T-helper 1 cell (primary cell): ENCODE results near the gene AKR1C1.
"Not testable (repeated sequence)": the region's sequence is repeated elsewhere in the genome, so short reads cannot be mapped to it uniquely, and the experiment has no call there.

Source experiments
- DNase-seq, 5 donors: peaks; one replicate each; pipeline ENCODE4 v3.0.0-alpha.2; 2012 to 2020

The AKR1C1 gene

DNA sequence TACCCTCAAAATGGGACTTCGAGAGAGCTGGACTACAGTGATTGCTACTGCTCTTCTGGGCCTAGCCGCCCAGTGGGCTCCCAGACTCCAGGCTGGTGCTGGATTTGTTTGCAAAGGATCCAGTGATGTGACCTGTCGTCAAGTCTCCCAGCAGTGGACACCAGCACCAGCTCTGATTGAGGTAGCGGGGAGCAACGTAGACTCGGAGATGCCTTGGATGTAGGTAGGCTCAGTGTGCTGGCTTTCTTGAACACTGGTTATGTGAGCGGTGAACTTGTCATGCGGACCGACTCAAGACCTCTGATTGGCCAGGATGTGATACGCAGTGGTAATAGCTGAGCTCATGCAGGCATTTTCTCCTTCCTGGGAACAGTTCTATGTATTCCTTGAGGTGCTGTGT is 21.0 kb downstream of the AKR1C1 start:
- DNase-seq: no peak

GRCh38 chr10:4984971-4985594 is 21.9 kb downstream of the AKR1C1 start:
- DNase-seq: no peak

DNA sequence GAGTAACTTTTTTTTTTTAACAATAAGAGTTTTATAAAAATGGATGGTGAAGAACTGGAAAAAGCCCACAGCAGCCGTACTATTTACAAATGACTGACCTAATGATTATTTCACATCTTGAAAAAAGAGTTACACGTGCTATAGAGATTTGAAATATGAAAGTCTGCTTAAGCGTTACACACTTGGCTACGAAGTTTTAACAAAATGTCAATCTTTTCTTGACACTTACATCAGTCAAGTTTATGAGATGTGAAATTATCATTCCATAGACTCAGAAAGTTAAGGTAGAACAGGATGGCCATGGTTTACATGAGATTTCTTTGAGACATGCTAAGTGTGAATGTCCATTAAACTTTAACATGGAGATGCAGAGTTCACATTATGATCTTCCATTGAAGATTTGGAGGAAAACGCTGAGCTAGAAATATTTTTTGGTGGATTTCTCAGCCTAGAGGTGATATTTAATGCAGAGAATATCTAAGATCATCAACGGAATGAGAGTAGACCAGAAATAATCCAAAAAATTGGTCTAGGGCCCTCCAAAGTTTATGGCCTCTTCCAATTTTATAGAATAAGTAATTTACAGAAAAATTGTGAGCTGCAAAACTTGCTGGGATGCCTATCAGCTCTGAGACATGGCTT is 24.9 kb downstream of the AKR1C1 start:
- DNase-seq: not testable (repeated sequence)

DNA sequence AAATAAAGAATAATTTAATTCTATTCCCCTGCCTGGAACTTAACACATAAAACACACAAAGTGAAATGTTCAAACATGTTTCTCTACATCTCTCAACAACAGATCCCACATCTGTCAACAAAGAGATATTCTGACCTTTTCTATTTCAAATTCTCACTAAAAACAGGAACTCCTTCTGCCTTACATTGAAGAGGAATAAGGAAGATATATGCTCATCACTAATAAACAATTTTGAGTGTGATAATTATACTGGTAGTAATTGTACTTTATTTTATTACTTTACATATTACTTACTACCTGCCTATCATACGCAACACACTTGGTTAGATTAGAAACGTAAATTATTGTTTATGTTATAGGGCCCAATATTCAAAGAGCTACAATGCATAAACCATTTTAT is 27.0 kb downstream of the AKR1C1 start:
- no peak for DNase-seq

DNA sequence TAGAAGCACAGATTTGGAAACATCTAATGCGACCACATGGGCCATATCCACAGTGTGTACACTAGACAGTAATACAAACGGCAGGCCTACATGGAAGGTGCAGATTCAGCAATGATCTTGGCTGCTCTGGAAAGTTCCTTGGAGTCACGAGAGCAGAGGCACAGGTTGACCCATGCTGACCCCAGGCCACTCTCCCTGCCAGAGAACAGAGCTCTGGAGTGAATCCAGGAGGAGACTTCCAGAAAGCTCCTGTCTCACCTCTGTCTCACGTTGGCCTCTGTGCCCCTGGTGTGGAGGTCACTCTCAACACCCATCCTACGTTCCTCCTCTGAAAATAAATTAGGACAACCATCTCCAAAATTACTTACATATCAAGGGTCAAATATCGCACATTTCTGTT is 28.2 kb downstream of the AKR1C1 start:
- DNase-seq: not testable (repeated sequence)

DNA sequence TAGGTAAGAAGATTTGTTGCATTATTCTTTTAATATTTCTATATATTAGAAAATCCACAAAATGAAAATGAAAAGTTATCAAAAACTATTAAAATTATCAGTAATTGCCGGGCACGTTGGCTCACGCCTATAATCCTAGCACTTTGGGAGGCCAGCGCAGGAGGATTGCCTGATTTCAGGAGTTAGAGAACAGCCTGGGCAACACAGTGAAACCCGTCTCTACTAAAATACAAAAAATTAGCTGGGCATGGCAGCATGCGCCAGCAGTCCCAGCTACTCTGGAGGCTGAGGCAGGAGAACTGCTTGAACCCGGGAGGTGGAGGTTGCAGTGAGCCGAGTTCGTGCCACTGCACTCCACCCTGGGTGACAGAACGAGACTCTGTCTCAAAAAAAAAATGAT is 29.3 kb downstream of the AKR1C1 start:
- DNase-seq: not testable (repeated sequence)

DNA sequence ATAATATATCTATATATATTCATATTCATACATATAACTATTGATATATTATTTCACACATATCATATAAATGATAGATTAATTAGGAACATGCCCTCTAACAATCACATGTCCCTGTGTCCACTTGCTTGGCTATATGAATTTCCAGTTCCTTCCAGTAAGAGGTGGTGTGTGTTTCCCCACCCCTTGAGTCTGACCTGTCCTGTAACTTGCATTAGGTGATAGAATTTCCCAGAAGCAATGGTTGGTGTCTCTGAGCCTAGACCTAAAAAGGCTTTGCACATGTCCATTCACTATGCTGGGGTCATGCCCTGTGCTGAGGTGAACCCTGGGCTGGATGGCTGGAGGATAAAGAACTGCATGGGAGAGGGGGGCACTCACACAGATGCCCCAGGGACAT is 31.0 kb downstream of the AKR1C1 start:
- DNase-seq: not testable (repeated sequence)

DNA sequence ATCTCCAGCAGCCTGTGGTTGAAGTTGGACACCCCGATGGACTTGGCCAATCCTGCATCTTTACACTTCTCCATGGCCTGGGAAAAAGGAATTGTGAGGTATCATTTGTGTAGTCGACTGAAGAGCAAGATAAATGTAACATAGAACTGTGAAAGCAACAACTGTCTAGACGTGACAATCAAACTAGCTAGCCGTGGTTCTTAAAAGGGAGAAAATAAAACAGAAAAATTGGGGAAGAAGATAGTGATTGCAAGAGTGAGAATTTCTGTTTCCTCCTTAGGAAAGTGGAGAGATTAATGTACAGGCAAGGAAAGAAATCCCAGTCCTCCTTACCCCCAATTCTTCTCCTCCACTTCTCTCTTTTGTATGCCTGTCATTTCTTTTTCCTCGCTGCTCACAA is 35.5 kb downstream of the AKR1C1 start:
- DNase-seq: no peak

- no peak for DNase-seq
These were observed 39.0 kb downstream of the AKR1C1 start for GRCh38 chr10:5002013-5002727.

GRCh38 chr10:5003127-5004029 is 40.2 kb downstream of the AKR1C1 start, which contains the start of gene AKR1C2:
AKR1C2 (minus strand) TSS chr10:5003857; CDS start chr10:5003835, 22 bp downstream.
- DNase-seq: not testable (repeated sequence)

DNA sequence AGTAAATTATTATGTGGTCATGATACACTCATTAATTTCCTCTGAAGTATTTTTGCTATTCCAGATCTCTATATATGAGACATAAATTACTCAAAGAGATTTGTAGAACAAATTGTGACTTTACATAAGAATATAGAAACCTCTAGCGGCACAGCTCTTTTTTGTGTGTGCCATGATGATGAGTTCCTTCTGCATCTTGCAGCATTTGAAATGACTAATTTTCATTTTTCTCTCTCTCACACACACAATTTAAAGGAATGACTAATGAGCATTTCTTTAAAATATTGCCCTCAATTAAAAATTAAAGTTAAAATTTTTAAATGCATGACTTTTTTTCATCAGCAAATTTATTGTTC is 40.8 kb downstream of the AKR1C1 start:
- DNase-seq: not testable (repeated sequence)

DNA sequence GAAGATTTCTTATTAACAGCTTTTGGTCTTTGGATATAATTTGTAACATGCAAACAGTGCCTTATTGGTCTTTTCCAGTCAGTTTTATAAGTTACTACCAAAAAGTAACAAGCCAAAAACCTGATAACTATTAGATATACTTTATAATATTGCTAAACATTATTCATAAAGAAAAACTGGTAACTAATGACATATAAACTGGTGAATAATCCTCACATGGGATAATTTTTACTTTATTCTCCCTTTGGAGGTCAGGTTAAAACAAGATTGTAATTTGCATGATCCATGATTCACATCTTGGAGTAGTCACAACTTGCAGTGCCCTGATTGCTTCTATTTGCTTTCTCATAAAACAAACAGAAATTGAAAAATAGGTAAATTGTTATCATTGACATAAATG is 41.3 kb downstream of the AKR1C1 start:
- DNase-seq: not testable (repeated sequence)

DNA sequence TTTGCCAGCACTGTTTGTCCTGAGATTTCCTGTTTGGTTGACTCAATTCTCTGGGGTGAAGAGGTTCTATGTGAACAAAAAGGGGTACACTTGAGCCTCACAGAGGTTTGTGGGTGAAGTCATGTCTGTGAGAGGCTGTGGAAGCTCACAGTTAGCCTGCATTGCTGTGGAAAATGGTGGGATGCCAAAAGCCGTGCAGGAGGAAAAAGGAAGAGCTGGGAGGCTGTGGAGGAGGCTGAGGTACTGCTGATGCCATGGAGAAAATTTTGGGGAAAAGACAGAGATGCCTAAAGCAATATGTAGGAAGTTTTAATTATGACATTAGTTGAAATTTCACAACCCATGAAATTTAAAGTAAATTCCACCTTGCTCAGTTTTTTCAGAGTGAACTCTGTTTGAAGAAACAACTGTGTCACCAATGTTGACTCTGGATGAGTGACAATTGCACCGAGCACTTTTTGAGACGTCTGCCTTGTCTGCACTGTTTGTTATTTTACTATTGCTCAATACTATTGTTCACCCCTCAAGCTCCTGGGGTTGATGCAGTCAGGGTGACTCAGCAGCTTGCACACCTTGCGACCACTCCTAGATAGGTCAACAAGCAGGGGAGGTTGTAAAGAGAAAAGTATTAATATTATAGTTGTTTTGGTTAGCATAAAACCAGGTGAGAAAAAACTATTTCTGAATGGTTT is 45.8 kb downstream of the AKR1C1 start:
- DNase-seq: not testable (repeated sequence)

DNA sequence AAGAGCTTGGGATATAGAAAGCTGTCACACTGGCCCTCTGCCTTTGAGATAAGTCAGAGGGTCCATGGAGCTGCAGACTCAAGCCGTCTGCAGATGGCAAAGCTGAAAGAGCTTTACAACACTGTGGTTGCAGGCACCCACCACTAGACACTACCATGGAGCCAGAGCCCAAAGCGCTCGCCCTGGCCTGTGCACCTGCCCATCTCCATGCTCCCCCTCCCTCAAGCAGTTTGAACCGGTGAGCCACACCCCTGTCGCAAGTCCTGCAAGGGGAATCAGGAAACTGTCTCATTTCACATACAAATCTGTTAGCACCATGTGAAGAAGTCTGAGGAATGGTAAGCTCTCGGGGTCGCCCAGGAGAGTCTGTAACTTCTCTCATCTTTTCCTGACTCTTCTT is 46.8 kb downstream of the AKR1C1 start:
- DNase-seq: not testable (repeated sequence)

DNA sequence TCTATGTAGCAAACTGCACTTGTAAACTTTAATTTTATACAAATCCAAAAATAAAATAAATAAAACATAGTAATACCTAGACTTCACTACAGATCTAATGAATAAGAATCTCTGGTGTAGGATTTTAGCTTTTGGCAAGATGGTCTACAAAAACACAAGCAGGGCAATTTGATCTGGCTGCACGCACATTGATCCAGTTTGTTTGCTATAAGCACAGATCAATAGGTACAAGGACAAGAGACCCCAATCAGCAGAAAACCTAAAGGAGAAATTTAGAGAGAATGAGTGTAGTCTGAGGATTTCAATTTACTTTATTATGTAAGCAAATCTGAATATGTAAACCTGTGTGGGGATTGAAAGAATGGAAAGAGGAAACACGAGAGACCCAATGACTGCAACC is 48.2 kb downstream of the AKR1C1 start:
- DNase-seq: not testable (repeated sequence)

DNA sequence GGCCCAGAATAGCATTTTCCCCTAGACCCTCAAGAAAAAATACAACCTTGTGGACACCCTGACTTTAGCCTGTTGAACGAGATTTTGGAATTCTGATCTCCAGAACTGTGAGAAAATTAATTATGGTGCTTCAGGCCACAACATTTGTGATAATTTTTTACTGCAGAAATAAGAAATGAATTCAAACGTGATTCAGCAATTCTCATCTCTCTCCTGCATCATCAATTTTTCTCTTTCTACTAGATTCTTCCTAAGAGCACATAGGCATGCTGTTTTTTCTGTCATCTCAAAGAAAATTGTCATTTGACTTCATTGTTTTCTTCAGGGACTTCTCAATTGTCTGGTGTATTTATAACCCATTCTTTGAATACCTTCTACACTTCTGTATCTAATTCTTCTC is 49.4 kb downstream of the AKR1C1 start:
- no peak for DNase-seq

- DNase-seq: no peak
These were observed 50.2 kb downstream of the AKR1C1 start for GRCh38 chr10:5013385-5013784.

GRCh38 chr10:5014200-5014910 is 51.1 kb downstream of the AKR1C1 start:
- not testable (repeated sequence) for DNase-seq

GRCh38 chr10:5014936-5015335 is 51.7 kb downstream of the AKR1C1 start:
- DNase-seq: peak in 1 of 5 donors; percentile 10

DNA sequence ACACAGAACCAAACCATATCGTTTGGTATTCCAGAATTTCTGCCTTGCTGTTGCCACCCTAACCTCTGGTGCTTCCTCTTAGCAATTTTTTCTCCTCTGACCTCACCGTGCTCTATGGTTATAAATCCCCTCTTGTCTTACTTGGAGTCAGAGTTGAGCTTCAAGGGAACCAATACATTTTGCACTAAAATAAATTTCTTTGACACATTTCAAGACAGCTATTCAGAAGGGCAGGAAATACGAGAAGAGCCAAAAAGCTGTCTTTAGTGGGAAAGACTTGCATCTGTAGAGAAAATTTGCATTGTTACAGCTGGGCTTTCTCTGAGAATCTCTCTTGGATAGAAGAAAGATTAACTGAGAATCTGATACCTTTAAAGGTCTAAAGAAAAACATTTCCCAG is 54.9 kb downstream of the AKR1C1 start:
- no peak for DNase-seq

- DNase-seq: not testable (repeated sequence)
These were observed 55.6 kb downstream of the AKR1C1 start for GRCh38 chr10:5018671-5019277.
